Neuron (in vitro differentiated cells): ENCODE results near the gene CARS2.

Experiments
- H2AFZ ChIP-seq: one replicate; pipeline ENCODE4 v1.6.1; 2013; ENCODE audit warnings: low read depth, mild to moderate bottlenecking, inconsistent platforms, low read length, moderate library complexity
- H3K27me3 ChIP-seq: one replicate; pipeline ENCODE4 v1.6.1; 2013; ENCODE audit warnings: low read length; ENCODE audit not compliant: insufficient read depth
- H3K36me3 ChIP-seq: one replicate; pipeline ENCODE4 v1.6.1; 2013; ENCODE audit warnings: low read length; ENCODE audit not compliant: insufficient read depth
- H3K4me1 ChIP-seq: one replicate; pipeline ENCODE4 v1.6.1; 2013; ENCODE audit warnings: low read length; ENCODE audit not compliant: insufficient read depth
- H3K4me3 ChIP-seq: 2 replicates; pipeline ENCODE4 v1.5.1; 2013; ENCODE audit warnings: mild to moderate bottlenecking, low read length, moderate library complexity
- H3K9me3 ChIP-seq: one replicate; pipeline ENCODE4 v1.6.1; 2013; ENCODE audit warnings: low read length

Gene CARS2

GRCh38 chr13:110641055-110642015 lies 64.6 kb downstream of the CARS2 start:
- Histone ChIP-seq H3K9me3 (no peaks in the 10 kb centered on the region), H3K4me1 (no peaks in the 10 kb centered on the region), H2AFZ (no peak overlapping the region), H3K27me3 (no peaks in the 10 kb centered on the region), H3K4me3 (no peak overlapping the region), H3K36me3 (peaks cover 92% of the 10 kb centered on the region)

GRCh38 chr13:110640591-110641029 lies 65.3 kb downstream of the CARS2 start:
- Histone ChIP-seq H3K4me3 (no peak overlapping the region), H2AFZ (no peak overlapping the region), H3K36me3 (peaks cover 92% of the 10 kb centered on the region), H3K9me3 (no peaks in the 10 kb centered on the region), H3K4me1 (no peaks in the 10 kb centered on the region), H3K27me3 (no peaks in the 10 kb centered on the region)

GRCh38 chr13:110639935-110640334 lies 66.0 kb downstream of the CARS2 start:
- H3K36me3 ChIP-seq: peaks cover 92% of the 10 kb centered on the region
- H3K27me3 ChIP-seq: no peaks in the 10 kb centered on the region
- no peaks in the 10 kb centered on the region for H3K9me3 ChIP-seq
- H3K4me1 ChIP-seq: no peaks in the 10 kb centered on the region
- no peak overlapping the region for H2AFZ ChIP-seq
- H3K4me3 ChIP-seq: no peak overlapping the region

GRCh38 chr13:110638814-110639806 lies 66.8 kb downstream of the CARS2 start:
- Histone ChIP-seq H3K4me1 (no peaks in the 10 kb centered on the region), H3K27me3 (no peaks in the 10 kb centered on the region), H3K9me3 (no peaks in the 10 kb centered on the region), H3K36me3 (peaks cover 92% of the 10 kb centered on the region), H2AFZ (no peak overlapping the region), H3K4me3 (no peak overlapping the region)

GRCh38 chr13:110638257-110638656 lies 67.7 kb downstream of the CARS2 start:
- peaks cover 83% of the 10 kb centered on the region for H3K36me3 ChIP-seq
- no peaks in the 10 kb centered on the region for H3K27me3 ChIP-seq
- no peaks in the 10 kb centered on the region for H3K9me3 ChIP-seq

GRCh38 chr13:110637747-110638146 lies 68.2 kb downstream of the CARS2 start:
- peaks cover 78% of the 10 kb centered on the region for H3K36me3 ChIP-seq
- H3K27me3 ChIP-seq: no peaks in the 10 kb centered on the region
- H2AFZ ChIP-seq: no peak overlapping the region
- no peaks in the 10 kb centered on the region for H3K4me1 ChIP-seq
- H3K4me3 ChIP-seq: no peak overlapping the region
- H3K9me3 ChIP-seq: no peaks in the 10 kb centered on the region

More at GRCh38 chr13:110638257-110638656, 67.7 kb downstream of the CARS2 start:
- H3K4me1 ChIP-seq: no peaks in the 10 kb centered on the region
- H2AFZ ChIP-seq: no peak overlapping the region
- H3K4me3 ChIP-seq: no peak overlapping the region

- Histone ChIP-seq H3K36me3 (peaks cover 73% of the 10 kb centered on the region), H3K4me1 (no peaks in the 10 kb centered on the region), H3K4me3 (no peak overlapping the region), H2AFZ (no peak overlapping the region), H3K9me3 (no peaks in the 10 kb centered on the region), H3K27me3 (no peaks in the 10 kb centered on the region)
Measured at GRCh38 chr13:110637275-110637674, 68.6 kb downstream of the CARS2 start.

- H3K27me3 ChIP-seq: no peaks in the 10 kb centered on the region
- no peak overlapping the region for H2AFZ ChIP-seq
- H3K4me1 ChIP-seq: no peaks in the 10 kb centered on the region
- H3K4me3 ChIP-seq: no peak overlapping the region
- peaks cover 68% of the 10 kb centered on the region for H3K36me3 ChIP-seq
- no peaks in the 10 kb centered on the region for H3K9me3 ChIP-seq
Measured at GRCh38 chr13:110636701-110637201, 69.2 kb downstream of the CARS2 start.

GRCh38 chr13:110636053-110636475 lies 69.9 kb downstream of the CARS2 start:
- H2AFZ ChIP-seq: no peak overlapping the region
- H3K4me3 ChIP-seq: no peak overlapping the region
- H3K36me3 ChIP-seq: peaks cover 63% of the 10 kb centered on the region
- H3K4me1 ChIP-seq: no peaks in the 10 kb centered on the region
- H3K27me3 ChIP-seq: no peaks in the 10 kb centered on the region
- no peaks in the 10 kb centered on the region for H3K9me3 ChIP-seq

- Histone ChIP-seq H3K4me3 (no peak overlapping the region), H2AFZ (no peak overlapping the region), H3K27me3 (no peaks in the 10 kb centered on the region), H3K9me3 (peaks cover 2% of the 10 kb centered on the region), H3K36me3 (peaks cover 62% of the 10 kb centered on the region), H3K4me1 (no peaks in the 10 kb centered on the region)
Measured at GRCh38 chr13:110635405-110636002, 70.4 kb downstream of the CARS2 start.

GRCh38 chr13:110634558-110634957 lies 71.4 kb downstream of the CARS2 start:
- no peaks in the 10 kb centered on the region for H3K4me1 ChIP-seq
- H3K9me3 ChIP-seq: peaks cover 2% of the 10 kb centered on the region
- no peaks in the 10 kb centered on the region for H3K27me3 ChIP-seq
- no peak overlapping the region for H3K4me3 ChIP-seq
- H3K36me3 ChIP-seq: peaks cover 57% of the 10 kb centered on the region
- H2AFZ ChIP-seq: no peak overlapping the region

- H3K9me3 ChIP-seq: peaks cover 2% of the 10 kb centered on the region
- peaks cover 55% of the 10 kb centered on the region for H3K36me3 ChIP-seq
- no peak overlapping the region for H2AFZ ChIP-seq
- no peaks in the 10 kb centered on the region for H3K27me3 ChIP-seq
- H3K4me3 ChIP-seq: no peak overlapping the region
- H3K4me1 ChIP-seq: no peaks in the 10 kb centered on the region
Measured at GRCh38 chr13:110633776-110634175, 72.1 kb downstream of the CARS2 start.
